Astrocyte of the spinal cord (primary cell): Measurements from ENCODE around the gene SULF2.

Experiments used
- DNase-seq: peaks from one replicate; pipeline ENCODE4 v3.0.0; 2011; ENCODE audit warnings: low read depth, low spot score
- H3K4me3 ChIP-seq: 2 replicates; pipeline ENCODE4 v1.5.1; 2011; ENCODE audit warnings: low read depth, mild to moderate bottlenecking, low read length, moderate library complexity
- CTCF ChIP-seq: IDR thresholded peaks from 2 replicates; pipeline ENCODE4 v1.5.1; 2012; ENCODE audit warnings: low read depth, mild to moderate bottlenecking, low read length, inconsistent platforms
- in situ Hi-C: cut with HindIII; loops from 2 replicates; pipeline ENCODE4 v1.10.0; 2017; ENCODE audit warnings: low sequenced_read_pairs

SULF2 gene

GRCh38 chr20:47672166-47672565 lies 113.1 kb downstream of the SULF2 start:
- TF ChIP-seq CTCF, result no peak
- H3K4me3 ChIP-seq, result no peak overlapping the region
- in situ Hi-C loops, result no loop called here
- no peak for DNase-seq

- in situ Hi-C loops, result no loop called here
- TF ChIP-seq CTCF, result no peak
- DNase-seq, result no peak
Measured at GRCh38 chr20:47670913-47671312, 114.4 kb downstream of the SULF2 start.

GRCh38 chr20:47669927-47670890 lies 115.1 kb downstream of the SULF2 start:
- in situ Hi-C loops, result no loop called here
- no peak for DNase-seq
- H3K4me3 ChIP-seq, result no peak overlapping the region
- no peak for TF ChIP-seq CTCF

More at GRCh38 chr20:47670913-47671312, 114.4 kb downstream of the SULF2 start:
- no peak overlapping the region for H3K4me3 ChIP-seq

- in situ Hi-C loops, result no loop called here
- TF ChIP-seq CTCF, result no peak
- H3K4me3 ChIP-seq, result no peak overlapping the region
- DNase-seq, result no peak
Measured at GRCh38 chr20:47669489-47669888, 115.8 kb downstream of the SULF2 start.

GRCh38 chr20:47669152-47669425 lies 116.2 kb downstream of the SULF2 start:
- H3K4me3 ChIP-seq, result no peak overlapping the region
- in situ Hi-C loops, result no loop called here
- no peak for TF ChIP-seq CTCF
- DNase-seq, result no peak

GRCh38 chr20:47668313-47669151 lies 116.7 kb downstream of the SULF2 start:
- no peak overlapping the region for H3K4me3 ChIP-seq
- in situ Hi-C loops, result no loop called here
- no peak for DNase-seq
- no peak for TF ChIP-seq CTCF
